Caki2 (cell line): ENCODE data around the gene P2RX3. TPM values are rescaled to one million over a fixed set of nuclear protein-coding genes. Genes with fewer than 3 reads are reported as not detected.
"Not testable (repeated sequence)": the region's sequence is repeated elsewhere in the genome, so short reads cannot be mapped to it uniquely, and the experiment has no call there.

ENCODE experiments used
- DNase-seq: peaks from one replicate; pipeline ENCODE4 v3.0.0-alpha.2; 2015; ENCODE audit warnings: low read depth
- in situ Hi-C: cut with HindIII; loops from 2 replicates; pipeline ENCODE4 v1.10.0; 2016; ENCODE audit warnings: low sequenced_read_pairs, low pct_unique_long_range_greater_than_20kb, mixed read lengths
- total RNA-seq: library from RNA; depleted of rRNA; stranded (reverse); fragments of >200 nt; shearing (Covaris generic); gene quantifications from 2 replicates; pipeline ENCODE4 v1.2.3, GENCODE V29; 2014; ENCODE audit warnings: low replicate concordance

The P2RX3 gene
- total RNA-seq, 1 experiment from 2014 or later, result not detected

DNA sequence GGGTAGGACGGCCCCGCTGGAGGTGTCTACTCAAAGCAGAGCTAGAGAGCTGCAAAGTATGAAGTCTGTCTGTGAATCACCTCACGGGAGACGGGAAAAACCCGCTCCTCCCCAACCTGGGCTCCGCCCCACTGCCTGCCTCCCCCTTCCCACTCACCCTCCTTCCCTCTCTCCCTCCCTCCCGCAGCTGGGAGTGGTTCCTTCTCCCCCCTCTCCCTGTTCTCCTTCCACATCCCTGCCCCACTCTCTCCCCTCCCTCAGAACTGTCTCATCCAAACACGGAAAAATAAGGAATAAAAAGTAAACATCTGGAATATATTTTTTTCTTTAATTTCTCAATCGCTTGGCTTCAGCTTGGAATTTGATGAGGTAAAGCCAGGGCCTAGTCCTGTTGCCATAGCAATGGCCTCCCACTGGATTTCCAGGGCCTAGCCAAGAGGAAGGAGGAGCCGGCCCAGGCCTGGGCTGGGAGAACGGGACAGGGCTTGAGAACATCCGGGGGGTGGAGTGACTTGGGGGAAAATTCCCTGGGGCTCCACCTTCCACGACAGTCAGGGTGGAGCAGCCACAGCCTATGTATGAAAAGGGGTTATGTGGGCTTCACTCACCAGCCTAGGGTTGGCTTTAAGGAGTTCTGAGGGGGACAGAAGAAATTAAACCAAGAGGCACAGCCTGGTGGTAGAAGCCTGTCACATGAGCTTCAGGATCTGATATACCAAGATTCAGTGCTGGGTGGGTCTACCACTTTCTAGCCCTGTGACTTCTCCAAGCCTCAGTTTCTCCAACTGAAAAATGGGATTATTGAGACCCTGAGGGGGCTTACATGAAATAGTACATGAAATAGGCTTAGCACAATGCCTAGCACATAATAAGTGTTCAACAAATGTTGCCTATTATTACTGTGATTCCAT lies 15.6 kb upstream of the P2RX3 start:
- DNase-seq, result peak; percentile 93
- in situ Hi-C loops, result no loop called here

GRCh38 chr11:57323167-57323854 lies 14.8 kb upstream of the P2RX3 start:
- DNase-seq, result peak; percentile 32
- in situ Hi-C loops, result no loop called here

- in situ Hi-C loops, result no loop called here
- no peak for DNase-seq
These were observed 14.3 kb upstream of the P2RX3 start for GRCh38 chr11:57323855-57324153.

DNA sequence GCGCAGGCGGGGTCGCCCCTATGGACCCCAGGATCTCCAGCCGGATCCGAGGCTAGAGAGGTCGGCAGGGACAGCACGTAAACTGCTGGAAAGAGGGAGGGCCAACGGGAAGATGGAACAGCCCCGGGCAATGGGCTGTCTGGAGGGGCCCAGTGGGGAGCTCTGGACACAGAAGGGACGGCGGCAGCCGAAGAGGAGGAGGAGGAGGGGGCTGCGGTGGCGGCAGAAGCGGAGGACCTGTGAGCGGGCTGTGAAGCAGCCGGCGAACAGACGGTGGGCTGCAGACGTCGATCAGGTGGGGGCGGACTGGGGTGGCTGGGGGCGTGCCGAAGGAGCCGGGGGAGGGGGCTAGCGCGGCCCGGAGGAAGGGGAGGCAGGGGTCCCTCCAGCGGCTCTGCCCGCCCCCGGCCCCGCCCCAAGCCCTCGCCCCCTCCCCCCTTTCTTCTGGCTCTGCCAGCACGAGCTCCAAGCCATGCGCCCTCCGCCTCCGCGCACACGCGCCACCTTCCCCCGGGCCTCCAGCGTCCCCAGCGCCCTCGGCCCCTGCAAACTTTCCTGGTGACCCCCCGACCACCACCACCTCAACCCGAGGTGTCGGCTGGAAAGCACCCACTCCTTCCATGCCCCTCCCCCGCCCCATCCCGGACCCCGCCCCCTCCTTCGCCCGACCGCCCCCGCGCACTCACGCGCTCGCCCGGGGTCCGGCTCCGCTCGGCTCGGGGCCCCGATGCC lies 13.8 kb upstream of the P2RX3 start:
- in situ Hi-C loops, result no loop called here
- DNase-seq, result peak; percentile 44

DNA sequence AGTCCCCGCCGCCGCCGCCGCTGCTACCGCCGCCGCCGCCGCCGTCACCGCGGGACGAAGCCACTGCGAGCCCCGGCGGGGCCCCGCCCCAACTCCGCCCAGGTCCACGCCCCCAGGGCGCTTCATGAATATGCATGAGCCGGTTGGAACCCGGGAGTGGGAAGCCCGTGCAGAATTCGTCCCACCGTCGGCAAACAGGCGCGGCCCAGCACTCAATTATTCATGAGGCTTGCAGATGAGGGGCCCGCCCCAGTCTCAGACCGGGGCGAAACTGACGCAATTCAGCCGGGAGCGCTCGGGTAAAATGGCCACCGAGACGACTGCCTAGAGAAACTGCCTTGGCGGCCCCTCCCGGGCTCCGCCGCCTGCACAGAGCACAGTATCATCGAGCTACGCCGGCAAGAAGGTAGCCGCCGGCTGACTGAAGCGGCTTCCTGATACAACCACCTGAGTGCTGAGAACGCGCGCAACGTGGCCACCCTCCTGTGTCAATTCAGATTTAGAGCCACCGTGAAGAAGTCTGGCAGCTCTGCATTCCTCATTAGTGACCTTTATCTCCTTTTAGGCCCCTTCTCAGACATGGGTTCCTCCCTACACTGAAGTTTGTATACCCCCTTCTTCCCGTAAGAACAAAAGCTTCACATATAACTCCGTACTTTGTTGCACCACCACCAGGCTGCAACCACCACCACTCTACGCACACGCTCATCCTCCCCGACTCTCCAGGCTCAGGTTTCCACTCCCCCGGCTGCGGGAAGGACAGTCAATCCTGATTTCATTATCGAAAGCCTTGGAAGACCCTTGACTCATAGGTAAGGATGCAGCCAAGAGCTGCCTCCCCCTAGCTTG lies 13.0 kb upstream of the P2RX3 start, which contains the start of gene TNKS1BP1:
TNKS1BP1 (minus strand) TSS at position 67 of the 849 bp plus-strand sequence. CDS start 3,067 bp downstream, outside the sequence.
- in situ Hi-C loops, result no loop called here
- peak; percentile 93 for DNase-seq

DNA sequence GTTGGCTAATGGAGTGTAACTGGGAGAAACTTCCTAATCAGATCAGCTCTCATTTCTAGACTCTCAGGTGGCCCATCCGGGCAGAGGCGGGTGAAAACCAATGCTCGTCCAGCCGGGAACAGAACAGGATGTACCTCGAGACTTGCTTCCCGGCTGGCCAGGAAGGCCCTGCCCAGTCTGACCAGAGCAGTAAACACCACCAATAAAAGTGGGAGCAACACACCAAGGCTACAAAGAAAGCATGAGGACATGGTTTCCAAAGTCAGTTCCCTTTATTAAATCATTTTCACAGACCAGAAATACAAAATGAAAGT lies 12.5 kb upstream of the P2RX3 start:
- in situ Hi-C loops, result no loop called here
- DNase-seq, result no peak

GRCh38 chr11:57327721-57328120 lies 10.4 kb upstream of the P2RX3 start:
- DNase-seq, result no peak
- in situ Hi-C loops, result no loop called here

- in situ Hi-C loops, result no loop called here
These were observed 8.1 kb upstream of the P2RX3 start for GRCh38 chr11:57330029-57330428.

DNA sequence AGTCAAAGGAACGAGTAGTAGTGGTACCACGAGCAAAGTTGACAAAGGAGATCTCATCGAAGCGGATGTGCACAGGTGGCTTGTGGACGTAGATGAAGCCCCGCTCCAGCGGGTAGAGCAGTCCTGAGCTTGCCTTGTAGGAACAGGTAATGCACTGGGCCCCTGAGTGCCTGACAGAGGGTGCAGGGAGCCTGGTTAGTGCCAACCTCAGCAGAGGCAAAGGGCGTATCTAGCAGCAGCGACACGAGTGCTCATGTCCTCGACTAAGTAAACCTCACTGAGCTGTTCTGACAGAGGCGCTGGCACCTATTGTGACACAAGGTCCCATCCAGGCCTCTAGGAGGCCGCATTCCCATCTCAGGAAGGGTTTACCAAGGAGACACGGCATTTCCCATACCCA lies 6.4 kb upstream of the P2RX3 start:
- in situ Hi-C loops, result no loop called here
- DNase-seq, result no peak

More at GRCh38 chr11:57330029-57330428, 8.1 kb upstream of the P2RX3 start:
- DNase-seq, result no peak

- in situ Hi-C loops, result no loop called here
- DNase-seq, result no peak
These were observed 5.3 kb upstream of the P2RX3 start for GRCh38 chr11:57332694-57333440.

- no peak for DNase-seq
- in situ Hi-C loops, result no loop called here
These were observed 3.2 kb upstream of the P2RX3 start for GRCh38 chr11:57335023-57335342.

GRCh38 chr11:57335343-57336110 lies 2.6 kb upstream of the P2RX3 start, which contains the start of gene SSRP1:
TSS of gene SSRP1 (minus strand) at chr11:57335892. CDS start at chr11:57335121, 771 bp downstream.
- in situ Hi-C loops, result no loop called here
- peak; percentile 65 for DNase-seq

GRCh38 chr11:57336111-57336666 lies 2.0 kb upstream of the P2RX3 start:
- in situ Hi-C loops, result no loop called here
- no peak for DNase-seq

GRCh38 chr11:57336856-57337255 lies 1.3 kb upstream of the P2RX3 start:
- in situ Hi-C loops, DNase-seq: not testable (repeated sequence)

DNA sequence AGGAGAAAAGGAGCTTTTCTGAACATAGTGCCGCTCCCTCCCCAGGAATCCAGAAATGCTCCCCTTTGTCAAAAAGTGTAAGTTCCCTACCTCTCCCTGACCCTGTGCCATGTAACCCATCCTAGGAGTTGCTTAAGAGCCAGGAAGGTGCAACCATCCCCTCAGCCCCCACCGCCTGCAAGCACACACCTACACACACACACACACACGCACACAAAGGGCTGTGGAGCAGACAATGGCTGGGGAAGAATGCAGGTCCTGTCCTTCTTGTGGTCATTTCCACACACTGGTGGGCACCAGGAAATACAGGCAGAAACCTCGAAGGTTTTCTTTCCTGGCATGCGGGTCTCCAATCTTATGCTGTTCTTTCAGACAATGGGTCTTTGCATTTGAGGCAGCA lies 1.2 kb downstream of the P2RX3 start:
- DNase-seq, result no peak
- in situ Hi-C loops, result no loop called here

DNA sequence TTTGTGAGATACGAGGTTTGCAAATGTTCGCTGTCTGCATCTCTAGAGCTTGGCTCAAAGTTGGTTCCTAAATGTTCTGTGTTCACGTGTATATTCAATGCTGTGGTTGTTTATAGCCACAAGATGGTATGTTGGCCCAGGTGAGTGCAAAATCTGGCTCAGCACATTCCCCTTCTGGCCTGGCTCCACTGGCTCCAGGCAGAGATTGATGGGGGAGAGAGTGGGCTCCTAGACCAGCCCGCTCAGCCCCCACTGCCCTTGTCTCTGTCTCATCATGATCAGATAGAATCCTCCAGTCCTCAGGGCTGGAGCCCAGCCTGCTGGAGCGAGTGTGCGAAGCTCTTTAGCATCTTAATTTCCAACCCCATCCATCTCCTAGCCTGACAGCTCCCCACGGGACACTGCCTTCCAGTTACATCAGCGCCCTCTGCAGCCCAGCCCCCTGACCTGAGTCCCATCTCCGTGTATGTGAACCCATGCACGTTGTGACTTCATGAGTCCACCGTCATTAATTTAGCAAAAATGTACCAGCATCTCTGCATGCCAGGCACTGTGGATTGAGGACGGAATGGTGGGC lies 2.0 kb downstream of the P2RX3 start:
- in situ Hi-C loops, result no loop called here
- DNase-seq, result no peak
